Limb (tissue), 2 donors: ENCODE results near the gene DEDD2.
A peak's percentile ranks its signal among the peaks of the same experiment; 100 is the strongest.

Experiments used
- DNase-seq, 2 donors: peaks; one replicate each; pipeline ENCODE4 v3.0.0-alpha.2; 2016; ENCODE audit errors: extremely low spot score in 2 of 2

Gene DEDD2

DNA sequence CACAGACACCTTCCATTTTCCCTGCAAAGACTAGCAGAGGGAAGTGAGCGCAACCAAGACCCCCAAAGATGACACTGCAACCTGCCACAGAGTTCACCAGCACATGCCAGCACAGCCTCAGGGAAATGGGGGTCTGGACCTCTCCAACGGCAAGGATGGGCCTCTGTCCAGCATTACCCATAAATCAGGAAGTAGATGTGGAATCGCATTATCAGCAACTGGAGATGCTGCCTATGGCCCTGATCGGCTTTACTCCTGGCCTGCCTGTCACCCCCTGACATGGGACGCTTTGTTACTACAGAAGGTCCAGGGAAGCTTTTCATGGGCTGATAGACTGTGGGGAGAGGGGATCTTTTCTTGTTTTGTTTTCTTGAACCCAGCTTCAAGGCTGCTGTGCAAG lies 43.8 kb downstream of the DEDD2 start:
- no peak for DNase-seq

DNA sequence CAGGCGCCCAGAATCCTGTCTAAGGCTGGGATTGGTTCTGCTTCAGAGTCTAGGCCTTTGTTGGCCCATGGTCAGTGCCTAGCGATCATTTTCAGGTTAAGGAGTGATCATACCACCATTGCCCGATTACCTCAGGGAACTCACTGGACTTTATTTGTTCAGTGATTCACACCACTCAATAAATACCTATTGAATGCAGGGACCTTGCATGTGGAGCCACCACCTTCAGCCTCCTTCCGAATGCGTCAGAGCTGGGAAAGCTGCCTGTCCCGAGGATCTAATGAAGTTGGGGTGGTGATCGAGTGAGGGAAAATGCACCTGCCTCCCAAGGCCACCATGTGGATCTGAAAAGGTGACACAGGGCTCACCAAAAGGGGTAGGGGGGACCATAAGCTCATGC lies 45.2 kb downstream of the DEDD2 start:
- DNase-seq: no peak

DNA sequence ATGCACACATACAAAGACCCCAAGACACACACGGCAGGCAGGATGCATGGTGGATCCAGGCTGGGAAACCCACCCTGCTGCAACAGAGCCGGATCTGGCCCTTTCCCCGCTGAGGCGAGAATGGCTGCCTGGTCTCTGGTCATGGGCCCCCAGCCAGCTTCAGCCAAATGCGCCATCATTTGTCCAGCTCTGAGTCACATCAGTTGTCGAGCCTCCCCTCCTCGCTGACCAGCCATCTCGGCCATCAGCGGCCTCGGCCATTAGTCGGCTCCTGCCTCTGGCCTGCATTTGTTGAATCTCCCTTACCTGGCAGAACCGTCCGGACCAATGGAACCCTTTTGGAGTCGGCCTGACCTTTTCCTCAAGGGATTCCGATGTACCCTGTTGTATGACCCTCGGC lies 46.8 kb downstream of the DEDD2 start:
- no peak for DNase-seq

DNA sequence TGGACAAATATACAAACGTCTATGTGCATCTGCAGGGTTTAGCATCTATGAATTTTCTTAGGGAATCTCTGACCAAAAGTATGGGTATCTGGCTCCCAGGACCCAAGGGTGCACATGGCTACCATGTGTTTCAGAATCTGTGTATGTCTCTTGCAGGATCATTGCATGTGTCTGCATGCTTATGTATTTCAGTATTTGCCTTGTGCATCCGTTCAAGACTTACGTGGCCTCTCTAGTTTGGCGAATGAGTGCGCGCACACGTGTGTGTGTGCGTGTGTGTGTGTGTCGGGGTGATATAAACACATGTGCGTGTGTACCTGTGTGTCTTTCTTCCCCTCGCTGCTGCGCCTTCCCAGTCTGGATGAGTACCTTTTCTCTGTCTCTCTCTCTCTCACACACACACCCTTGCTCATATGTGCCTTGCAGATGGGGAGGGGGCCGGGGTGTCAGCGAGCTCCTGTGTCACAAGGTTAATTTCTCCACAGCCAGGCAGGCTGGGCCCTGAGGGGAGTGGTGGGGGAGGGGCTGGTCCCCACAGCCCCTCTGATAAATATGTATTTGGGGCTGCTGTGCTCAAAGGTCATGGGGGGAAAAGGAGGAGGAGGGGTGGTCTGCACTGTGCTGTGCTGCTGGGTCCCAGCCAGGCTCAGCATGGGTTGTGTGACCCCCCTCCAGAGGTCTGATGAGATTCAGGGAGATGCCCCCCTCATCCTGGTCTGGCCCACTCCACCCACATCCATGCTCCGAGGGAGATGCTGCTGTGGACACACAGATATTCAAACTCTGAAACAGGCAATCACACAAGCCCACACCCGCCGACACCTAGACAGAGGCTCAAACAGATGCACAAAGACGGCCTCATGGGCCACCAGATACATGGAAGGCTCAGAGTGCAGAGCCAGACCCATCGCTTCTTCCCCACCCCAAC lies 47.7 kb downstream of the DEDD2 start:
- DNase-seq: no peak

DNA sequence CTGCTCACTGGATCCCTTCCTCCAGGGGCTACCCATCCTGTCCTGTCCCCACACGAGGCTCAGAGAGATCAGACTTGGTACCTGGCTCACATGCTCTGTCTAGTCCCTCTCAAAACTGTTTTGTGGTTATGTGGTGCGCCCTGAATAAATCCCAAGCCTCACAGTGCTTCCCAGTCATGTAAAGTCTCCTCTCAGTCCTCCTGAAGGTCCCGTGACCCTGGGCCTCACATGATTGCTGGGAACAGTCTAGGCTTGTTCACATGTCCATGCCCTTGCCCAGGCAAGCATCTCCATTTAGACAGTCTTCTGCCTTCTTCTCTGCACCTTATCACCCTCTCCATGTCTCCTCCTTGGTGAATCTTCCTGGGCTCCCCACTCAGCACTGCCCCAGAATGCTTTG lies 49.3 kb downstream of the DEDD2 start:
- no peak for DNase-seq

DNA sequence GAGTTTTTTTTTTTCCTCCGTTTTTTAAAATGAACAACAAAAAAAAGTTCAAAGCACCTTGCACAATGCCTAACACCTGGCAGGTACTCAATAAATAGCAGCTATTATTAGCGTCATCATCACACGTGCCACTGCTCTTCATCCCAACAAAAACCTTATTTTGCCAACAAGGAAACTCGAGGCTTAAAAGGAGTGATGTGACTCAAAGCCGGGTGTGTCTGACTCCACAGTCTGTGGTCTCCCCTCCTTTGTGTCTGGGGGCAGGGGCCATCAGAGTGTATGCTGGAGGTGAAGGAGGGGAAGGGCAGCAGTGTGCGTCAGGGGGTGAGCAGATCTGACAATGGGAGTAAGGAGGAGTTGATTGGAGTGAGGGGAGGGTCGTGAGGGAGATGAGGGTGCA lies 51.2 kb downstream of the DEDD2 start:
- no peak for DNase-seq

DNA sequence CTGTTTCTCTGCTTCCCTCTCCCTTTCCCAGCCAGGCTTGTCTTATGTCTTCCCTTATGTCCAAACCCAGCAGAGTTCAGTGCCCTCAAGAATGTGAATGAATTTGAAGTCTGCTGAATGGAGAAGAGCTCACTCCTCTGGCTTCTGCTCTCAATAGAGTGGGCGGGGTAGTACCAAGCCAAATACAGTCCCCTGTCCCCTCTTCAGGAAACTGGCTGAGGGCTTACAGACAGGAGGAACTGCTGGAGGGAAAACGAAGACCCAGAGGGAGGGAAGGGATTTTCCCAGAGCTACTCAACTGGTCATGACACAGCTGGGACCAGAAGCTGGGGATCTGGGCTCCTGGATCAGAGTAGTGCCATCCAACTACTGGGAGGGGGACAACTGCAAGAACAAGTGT lies 52.3 kb downstream of the DEDD2 start:
- no peak for DNase-seq

DNA sequence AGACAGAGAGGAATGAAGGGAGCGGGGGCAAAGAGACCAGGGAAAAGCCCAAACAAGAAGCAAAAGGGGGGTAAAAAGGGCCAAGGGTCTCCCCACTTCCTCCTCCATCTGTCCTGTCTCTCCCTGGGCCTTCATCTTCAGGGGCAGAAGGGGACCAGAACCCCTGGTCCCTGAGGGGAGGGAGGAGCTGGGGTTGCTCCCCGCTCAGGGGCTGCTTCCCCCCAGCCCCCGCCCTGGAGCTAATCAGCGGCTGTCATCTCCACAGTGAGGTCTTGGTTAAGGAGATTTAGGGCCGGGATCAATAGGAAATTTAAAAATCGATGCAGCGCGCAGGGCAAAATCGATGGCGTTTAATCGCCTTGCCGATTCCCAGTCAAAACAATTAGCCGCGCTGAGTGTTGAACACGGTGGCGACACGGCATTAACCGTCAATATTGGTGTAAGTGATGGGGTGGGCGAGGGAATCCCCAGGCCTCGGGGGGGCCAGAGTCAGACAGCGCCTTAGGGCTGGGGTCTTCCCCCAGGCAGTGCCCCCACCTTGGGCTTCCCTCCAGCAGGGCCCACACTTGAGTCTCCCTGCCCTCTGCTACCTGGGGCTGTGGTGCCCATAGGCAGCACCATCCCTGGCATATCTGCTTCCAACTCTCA lies 55.7 kb downstream of the DEDD2 start:
- DNase-seq: no peak

DNA sequence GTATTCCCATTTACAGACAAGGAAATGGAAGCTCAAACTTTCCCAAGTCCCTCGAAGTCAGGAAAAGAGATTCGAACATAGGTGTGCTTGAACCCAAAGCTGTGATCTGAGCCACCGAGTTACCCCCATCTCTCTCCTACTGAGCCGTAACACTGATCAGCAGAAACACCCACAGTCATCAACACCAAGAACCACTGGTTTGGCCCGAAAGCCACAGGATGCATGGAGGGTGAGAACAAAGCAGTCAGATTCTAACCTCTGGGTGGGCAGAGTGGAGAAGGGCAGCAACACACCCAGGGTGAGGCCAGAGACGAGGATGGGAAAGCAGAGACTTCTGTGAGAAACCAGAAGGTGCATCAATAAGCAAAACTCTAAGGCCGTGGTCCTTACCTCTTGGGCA lies 57.5 kb downstream of the DEDD2 start:
- DNase-seq: no peak

DNA sequence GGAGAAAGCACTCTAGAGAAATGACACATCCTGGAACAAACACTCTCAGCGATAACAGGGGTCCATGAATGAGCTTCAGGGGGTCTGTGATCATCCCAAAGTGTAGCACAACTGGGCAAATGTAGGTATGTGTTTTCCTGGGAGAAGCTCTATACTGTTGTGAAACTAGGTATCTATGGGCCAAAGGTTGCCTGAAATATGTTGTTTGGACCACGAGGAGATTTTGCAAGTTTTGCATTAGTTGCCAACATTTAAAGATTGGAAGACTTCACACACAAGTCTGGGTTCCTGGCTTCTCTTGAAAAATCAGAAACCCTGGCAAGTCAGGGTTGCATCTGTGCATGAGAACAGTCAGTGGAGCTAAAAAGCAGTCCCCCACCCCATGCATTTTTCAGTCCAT lies 58.6 kb downstream of the DEDD2 start:
- no peak for DNase-seq

DNA sequence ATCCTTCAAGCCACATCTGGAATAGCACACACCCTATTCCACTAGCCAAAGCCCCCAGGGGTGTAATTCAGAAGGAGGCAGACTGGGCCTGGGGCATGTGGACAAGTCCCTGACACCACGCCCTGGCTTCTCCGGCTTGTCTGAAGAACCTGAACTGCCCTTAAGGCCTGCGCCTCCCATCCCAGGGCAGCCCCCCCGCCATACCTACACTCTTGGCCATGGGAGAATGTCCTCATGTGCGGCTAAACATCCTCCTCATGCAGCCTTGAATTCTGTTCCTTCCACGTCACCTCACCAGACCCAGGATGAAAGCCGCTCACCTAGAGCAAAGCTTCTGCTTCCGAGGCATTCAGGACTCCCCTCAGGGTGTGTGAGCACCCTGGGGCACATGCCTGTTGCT lies 60.9 kb downstream of the DEDD2 start:
- DNase-seq: no peak

DNA sequence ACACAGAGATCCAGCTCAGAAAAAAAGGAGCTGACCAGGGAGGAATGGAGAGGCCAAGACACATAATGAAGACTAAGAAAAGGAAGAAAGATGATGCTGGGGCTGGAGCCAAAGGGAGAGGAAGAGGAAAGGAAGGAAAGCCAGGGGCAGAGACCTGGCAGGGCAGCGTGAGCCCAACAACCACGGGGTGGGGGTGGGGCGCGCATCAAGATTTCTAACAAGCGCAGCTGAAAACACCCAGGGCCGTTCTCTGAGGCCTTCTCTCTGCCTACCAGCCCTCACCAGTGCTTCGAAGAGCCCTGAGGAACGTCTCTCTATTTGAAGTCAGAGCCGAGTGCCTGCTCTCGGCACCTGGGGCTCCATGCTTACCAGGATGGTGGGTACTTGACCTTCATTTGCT lies 61.7 kb downstream of the DEDD2 start:
- DNase-seq: no peak

DNA sequence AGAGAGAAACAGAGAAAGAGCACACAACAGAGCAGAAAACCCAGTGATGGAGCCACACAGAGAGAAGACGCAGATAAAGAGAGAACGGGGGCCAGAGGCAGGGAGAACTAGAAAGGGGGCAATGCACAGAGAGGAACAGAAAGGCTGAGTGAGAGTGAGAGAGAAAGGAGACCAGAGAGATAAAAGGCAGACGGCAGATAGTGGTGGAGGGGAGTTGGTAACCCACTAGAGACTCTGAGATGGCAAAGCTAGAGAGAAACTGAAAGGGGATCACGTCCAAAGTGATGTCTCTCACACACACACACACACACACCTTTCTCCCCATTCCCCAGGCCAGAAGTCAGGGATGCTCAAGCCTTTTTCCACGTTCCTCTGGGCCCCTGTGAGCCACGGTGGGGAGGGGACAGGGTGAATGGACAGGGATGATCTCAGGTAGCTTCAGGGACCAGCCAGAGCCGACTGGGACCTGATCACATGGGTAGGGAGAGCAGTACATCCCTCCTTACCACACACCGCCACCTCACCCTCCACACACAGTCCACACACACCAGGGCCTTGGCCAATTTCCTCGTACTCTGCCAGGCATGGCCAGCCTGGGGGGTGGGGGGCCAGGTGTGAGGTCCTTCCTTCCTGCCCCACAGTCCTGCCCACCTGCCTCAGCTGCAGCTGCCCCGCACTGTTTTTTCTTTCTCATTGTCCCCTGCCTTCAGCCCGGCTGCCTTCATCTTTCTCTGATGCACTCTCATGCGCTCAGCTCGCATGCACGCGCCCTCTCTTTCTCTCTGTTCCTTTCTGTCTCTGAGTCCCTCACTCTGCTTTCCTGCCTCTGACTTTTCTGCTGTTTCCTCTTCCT lies 62.8 kb downstream of the DEDD2 start:
- DNase-seq: no peak

DNA sequence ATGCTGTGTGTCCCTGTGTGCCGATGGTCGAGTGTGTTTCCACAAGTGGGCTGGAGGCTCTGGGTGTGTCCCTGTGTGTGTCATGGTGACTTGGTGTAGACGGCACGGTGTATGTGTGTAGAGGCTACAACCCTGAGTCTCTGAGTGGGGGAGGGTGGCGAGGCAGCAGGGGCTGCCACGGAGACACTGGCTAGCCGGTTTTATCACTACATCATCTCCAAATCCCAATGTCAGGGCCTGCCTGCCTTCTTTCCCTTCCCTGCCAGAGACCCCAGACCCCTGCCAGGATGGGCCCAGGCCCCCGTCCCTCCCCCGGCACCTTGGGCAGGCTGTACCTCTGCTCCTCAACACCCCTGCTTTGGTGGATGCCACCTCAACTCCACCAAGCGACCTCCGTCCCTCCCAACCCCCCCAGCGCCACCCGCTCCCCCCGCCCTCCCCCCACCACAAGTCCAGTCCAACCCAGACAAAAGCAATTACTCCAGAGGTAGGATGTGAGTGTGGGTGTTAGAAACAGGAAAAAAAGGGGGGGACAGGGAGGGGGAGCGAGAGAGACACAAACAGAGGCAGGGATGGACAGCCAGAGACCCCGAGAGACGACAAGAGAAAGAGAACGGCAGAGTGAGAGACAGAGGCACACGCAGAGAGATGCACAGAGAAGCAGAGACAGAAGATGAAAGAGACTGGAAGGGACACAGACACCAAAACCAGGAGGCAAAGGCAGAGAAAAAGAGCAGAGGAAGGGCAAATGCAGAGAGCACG lies 63.6 kb downstream of the DEDD2 start:
- DNase-seq: no peak

DNA sequence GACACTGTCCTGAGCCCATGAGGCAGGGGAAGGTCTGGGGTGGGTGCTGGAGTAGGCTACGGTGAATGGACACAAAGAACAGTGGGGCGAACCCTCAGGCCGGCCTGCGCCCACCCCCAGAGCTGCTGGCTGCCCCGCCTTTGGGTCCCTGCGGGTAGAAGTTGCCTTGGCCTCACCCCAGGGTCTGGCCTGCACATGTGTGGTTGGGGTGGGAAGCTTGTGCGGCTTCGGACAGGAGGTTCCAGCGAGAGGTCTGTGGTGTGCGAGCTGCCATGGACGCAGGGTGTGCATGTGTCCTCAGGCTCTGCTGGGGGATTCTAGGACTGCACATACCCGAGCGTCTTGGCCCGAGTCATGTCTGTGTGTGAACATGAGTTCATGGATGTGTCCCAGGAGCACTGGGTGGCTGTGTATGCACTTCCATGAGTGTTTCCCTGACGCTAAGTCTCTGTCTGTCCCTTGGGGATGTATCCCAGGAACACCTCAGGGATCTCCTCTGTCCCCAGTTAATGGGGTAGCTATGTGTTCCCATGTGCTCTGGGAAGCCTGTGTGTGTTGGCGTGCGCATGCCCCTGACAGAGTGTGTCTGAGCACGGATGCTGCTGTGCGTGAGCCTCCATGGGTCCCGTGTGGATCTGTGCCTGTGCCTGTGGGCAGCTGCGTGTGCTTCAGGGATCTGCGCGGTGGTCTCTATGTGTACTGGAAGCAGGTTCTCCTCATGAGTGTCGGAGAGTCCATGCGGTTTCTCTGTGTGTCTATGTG lies 64.4 kb downstream of the DEDD2 start:
- DNase-seq: no peak

DNA sequence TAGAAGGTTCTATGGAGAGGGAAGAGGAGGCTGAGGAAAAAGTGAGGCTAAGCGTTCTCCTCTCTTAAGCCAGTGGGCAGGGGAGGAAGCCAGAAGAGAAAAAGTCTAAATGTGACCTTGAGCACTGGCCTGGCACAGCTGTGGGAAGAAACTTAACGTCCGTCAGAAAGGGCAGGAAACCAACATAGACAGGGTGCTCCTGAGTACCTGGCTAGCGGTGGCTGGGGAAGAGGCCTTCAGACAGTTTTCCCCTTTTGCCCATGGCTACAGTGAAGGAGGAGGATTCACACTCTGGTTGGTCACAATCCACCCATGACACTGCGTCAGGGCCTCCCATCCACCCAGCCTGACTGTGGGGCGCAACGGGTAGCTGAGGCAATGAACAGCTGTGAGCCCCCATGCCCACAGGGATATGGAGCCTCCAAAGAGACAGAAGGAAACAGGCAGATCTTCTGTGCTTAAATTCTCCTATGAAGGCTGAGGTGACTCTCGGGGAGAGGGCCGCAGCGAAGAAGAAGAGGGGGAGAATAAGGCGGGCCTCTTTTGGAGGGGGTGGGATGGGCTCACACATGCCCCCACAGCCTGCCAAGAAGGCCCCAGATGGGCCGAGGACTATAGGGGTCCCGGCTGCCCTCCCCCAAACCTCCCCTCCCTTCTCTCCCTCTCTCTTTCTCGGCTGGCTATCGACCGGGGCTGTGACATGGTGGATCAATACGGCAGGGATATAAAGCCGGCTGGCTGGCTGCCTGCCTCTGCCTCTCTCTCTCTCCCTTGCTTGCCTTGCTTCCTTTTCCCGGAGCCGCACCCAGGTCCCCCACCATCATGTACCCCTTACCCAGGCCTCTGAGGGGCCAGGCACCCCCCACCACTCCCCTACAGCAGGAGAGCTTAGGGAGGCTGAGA lies 65.4 kb downstream of the DEDD2 start:
- DNase-seq: no peak

DNA sequence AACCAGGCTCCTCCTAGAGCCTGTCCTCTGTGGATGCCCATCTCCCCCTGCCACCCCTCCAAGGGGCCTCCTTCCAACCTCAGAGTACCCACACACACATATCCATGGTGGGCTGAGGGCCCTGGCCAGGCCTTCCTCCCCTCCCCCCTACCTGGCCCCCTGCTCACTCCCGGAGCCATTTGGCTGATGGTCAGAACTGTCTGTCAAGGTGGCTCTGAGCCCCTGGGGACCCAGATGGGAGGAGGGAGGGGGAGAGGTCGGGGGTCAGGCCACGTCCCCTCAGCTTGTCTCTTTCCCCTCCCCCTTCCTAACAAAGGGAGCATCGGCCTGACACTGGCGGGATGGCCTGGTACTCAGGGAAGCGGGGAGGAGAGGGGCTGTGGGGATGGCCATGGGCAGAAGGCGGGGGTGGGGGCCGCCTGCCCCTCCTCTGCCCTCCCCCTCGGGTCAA lies 66.5 kb downstream of the DEDD2 start:
- DNase-seq: no peak

DNA sequence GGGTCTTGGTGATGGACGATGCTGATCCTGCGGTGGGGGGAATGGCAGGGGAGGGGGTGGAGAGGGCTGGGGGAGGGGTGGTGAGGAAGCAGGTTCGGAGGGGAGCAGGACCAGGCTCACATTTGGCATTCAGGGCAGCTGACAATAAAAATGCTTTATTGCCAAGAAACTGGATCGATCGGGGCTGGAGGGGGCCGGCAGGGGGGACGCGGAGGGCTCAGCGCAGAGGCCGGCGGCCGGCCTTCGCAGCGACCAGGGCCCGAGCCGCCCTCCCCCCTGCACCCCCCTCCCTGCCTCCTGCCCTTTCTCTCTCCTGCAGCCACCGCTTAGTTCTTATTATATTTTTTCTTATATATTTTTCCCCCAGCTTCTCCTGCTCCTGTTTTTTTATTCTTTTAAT lies 67.1 kb downstream of the DEDD2 start:
- peak in 1 of 2 donors; percentile 43 for DNase-seq

DNA sequence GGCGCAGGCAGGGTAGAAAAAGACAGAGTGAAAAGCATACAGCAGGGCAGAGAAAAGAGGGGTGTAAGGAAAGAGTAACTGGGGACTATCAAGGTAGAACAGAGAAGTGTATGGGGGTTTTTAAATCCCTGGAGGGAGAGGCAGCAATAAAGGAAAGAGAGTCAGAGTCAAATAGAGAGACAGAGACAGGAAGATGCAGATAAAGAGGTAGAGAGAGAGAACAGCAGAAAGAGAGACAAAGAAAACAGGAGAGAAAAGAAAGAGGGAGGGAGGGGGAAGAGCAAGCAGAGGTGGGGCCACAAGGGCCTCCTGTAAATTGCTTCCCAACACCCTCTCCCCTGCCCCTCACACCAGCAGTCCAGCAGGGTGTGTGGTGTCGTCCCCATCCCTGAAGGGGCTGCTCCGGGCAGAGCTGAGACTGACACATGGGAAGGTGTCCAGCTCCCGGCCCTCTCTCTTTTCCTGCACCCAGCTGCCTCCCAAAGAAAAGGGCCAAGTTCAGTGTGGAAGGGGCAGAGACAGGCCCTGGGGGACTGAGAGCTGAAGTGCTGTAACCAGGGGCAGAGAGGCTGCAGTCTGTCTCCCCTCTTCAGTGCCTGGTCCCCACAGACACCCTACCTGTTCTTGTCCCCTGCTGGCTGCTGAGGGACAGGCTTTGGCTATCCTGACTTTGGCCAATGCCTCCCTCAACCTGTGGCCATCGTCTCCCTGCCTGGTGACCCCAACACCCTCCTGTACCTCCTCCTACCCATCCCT lies 67.9 kb downstream of the DEDD2 start:
- DNase-seq: no peak
